Measurements from ENCODE around the gene ARL2BP. TPM values are rescaled to one million over a fixed set of nuclear protein-coding genes. Genes with fewer than 3 reads are reported as not detected.
A peak's percentile ranks its signal among the peaks of the same experiment; 100 is the strongest.

Gene ARL2BP
- total RNA-seq, 1 donor = 85.8 TPM

GRCh38 chr16:57300387-57301125 lies 55.5 kb downstream of the ARL2BP start:
- Histone ChIP-seq H3K27me3 (ENCODE audit: insufficient read depth, low read length) (peaks cover 9% of the 10 kb centered on the region), H3K36me3 (ENCODE audit: insufficient read depth, low read length) (no peaks in the 10 kb centered on the region), H2AFZ (ENCODE audit: low read length) (peak overlapping the region; percentile 60), H3K27ac (ENCODE audit: low read depth, low read length) (peak overlapping the region; percentile 47), H3K79me2 (ENCODE audit: insufficient read depth, low read length) (no peaks in the 10 kb centered on the region), H4K20me1 (ENCODE audit: insufficient read depth, low read length) (no peaks in the 10 kb centered on the region), H3K9me3 (ENCODE audit: low read depth, low read length) (no peaks in the 10 kb centered on the region), H3K4me1 (ENCODE audit: insufficient read depth, low read length) (peaks cover 16% of the 10 kb centered on the region), H3K4me3 (ENCODE audit: insufficient read depth, low read length) (peak overlapping the region; percentile 77), H3K4me2 (ENCODE audit: insufficient read depth, low read length) (peak overlapping the region; percentile 95)
- peak; percentile 94 for DNase-seq (ENCODE audit: insufficient read length, low spot score, missing footprints)
- TF ChIP-seq, protein P1, sequence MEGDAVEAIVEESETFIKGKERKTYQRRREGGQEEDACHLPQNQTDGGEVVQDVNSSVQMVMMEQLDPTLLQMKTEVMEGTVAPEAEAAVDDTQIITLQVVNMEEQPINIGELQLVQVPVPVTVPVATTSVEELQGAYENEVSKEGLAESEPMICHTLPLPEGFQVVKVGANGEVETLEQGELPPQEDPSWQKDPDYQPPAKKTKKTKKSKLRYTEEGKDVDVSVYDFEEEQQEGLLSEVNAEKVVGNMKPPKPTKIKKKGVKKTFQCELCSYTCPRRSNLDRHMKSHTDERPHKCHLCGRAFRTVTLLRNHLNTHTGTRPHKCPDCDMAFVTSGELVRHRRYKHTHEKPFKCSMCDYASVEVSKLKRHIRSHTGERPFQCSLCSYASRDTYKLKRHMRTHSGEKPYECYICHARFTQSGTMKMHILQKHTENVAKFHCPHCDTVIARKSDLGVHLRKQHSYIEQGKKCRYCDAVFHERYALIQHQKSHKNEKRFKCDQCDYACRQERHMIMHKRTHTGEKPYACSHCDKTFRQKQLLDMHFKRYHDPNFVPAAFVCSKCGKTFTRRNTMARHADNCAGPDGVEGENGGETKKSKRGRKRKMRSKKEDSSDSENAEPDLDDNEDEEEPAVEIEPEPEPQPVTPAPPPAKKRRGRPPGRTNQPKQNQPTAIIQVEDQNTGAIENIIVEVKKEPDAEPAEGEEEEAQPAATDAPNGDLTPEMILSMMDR (IDR thresholded peaks at IDR 0.05; ENCODE audit: extremely low read depth, low read depth, low read length) = peak; percentile 100

GRCh38 chr16:57301126-57301817 lies 56.2 kb downstream of the ARL2BP start:
- Histone ChIP-seq H3K27ac (ENCODE audit: low read depth, low read length) (no peak overlapping the region), H2AFZ (ENCODE audit: low read length) (peak overlapping the region; percentile 60), H3K27me3 (ENCODE audit: insufficient read depth, low read length) (peaks cover 9% of the 10 kb centered on the region), H4K20me1 (ENCODE audit: insufficient read depth, low read length) (no peaks in the 10 kb centered on the region), H3K4me2 (ENCODE audit: insufficient read depth, low read length) (peak overlapping the region; percentile 77), H3K4me3 (ENCODE audit: insufficient read depth, low read length) (peak overlapping the region; percentile 18), H3K4me1 (ENCODE audit: insufficient read depth, low read length) (peaks cover 16% of the 10 kb centered on the region), H3K36me3 (ENCODE audit: insufficient read depth, low read length) (no peaks in the 10 kb centered on the region), H3K9me3 (ENCODE audit: low read depth, low read length) (no peaks in the 10 kb centered on the region), H3K79me2 (ENCODE audit: insufficient read depth, low read length) (no peaks in the 10 kb centered on the region)
- TF ChIP-seq, protein P1 (IDR thresholded peaks at IDR 0.05; ENCODE audit: extremely low read depth, low read depth, low read length) = no peak
- peak; percentile 45 for DNase-seq (ENCODE audit: insufficient read length, low spot score, missing footprints)

Other genes starting within 250 kb of the ARL2BP start
- gene CPNE2, start 152.7 kb upstream of the ARL2BP start, total RNA-seq = 11.6 and 15.3 TPM in 2 replicates
- gene PSME3IP1, start 59.2 kb upstream of the ARL2BP start, total RNA-seq = 53.9 and 70.2 TPM in 2 replicates
- 51.6 and 57.2 TPM in 2 replicates for gene RSPRY1, start 58.9 kb upstream of the ARL2BP start, total RNA-seq
- gene PLLP, start 39.4 kb downstream of the ARL2BP start, total RNA-seq = under 0.01 TPM in 2 replicates
- not detected in 2 replicates for gene CCL22, start 113.5 kb downstream of the ARL2BP start, total RNA-seq
- under 0.01 TPM in 1 of 2 replicates, not detected in the other for gene CX3CL1, start 127.2 kb downstream of the ARL2BP start, total RNA-seq
- not detected in 2 replicates for gene CCL17, start 159.5 kb downstream of the ARL2BP start, total RNA-seq
- 39.8 and 45.1 TPM in 2 replicates for gene CIAPIN1, start 202.1 kb downstream of the ARL2BP start, total RNA-seq
- gene COQ9, start 202.2 kb downstream of the ARL2BP start, total RNA-seq = 38.6 and 39.8 TPM in 2 replicates
- gene POLR2C, start 217.4 kb downstream of the ARL2BP start, total RNA-seq = 95.2 and 97.8 TPM in 2 replicates
- gene DOK4, start 241.2 kb downstream of the ARL2BP start, total RNA-seq = 27.1 and 29.0 TPM in 2 replicates